ENCODE results near the gene AQP10. TPM values are rescaled to one million over a fixed set of nuclear protein-coding genes. Genes with fewer than 3 reads are reported as not detected.

The AQP10 gene
- total RNA-seq, 2 experiments from 2014 or later, result not detected

DNA sequence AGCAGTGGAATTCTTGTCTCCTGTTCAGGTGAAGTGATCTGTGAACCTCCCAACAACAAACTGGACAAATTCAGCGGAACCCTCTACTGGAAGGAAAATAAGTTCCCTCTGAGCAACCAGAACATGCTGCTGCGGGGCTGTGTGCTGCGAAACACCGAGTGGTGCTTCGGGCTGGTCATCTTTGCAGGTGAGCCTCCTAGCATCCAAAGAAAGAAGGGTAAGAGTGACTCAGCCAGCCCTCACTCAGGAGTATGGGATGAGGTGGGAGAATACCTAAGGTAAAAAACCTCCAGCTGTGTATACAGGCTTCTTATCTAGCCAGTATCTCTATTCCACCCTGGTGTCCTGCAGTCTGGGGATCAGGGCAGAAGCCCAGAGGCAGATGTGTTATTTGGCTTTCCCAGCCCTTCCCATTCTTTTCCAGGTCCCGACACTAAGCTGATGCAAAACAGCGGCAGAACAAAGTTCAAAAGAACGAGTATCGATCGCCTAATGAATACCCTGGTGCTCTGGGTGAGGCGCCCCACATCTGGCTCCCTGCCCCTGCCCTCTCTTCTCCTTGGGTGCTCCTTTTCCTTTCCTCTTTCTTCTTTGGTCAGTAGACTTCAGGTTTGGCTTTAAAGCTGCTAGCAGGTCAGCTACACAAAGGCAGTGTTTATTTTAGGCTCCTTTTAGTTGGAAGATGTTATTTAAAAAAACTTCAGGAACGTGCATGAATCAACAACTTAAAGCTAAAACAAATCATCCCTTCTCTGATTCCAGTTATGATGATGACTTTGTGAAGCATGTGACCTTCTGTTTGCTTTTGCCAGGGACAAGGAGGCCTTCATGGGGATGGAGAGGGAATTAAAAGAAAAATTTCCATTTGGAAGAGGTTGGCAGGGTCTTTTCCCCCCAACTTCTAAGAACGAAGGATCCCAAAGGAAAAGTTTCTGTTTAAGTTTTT is 13.5 kb downstream of the AQP10 start:
- Histone ChIP-seq H3K9me3 (ENCODE audit: low read length) (no peaks in the 10 kb centered on the region), H3K27ac (ENCODE audit: low read depth, low read length, poor library complexity, severe bottlenecking) (no peak overlapping the region), H2AFZ (ENCODE audit: low read length) (no peak overlapping the region), H3K4me2 (ENCODE audit: low read length) (no peak overlapping the region), H3K4me1 (ENCODE audit: insufficient read depth, low read length, poor library complexity, severe bottlenecking) (peaks cover 9% of the 10 kb centered on the region), H3K4me3 (ENCODE audit: low read depth, low read length, poor library complexity, severe bottlenecking) (no peak overlapping the region), H3K9me2 (ENCODE audit: insufficient read depth, low read length) (no peaks in the 10 kb centered on the region), H4K20me1 (ENCODE audit: insufficient read depth, low read length) (no peaks in the 10 kb centered on the region), H3K79me2 (ENCODE audit: insufficient read depth, low read depth, low read length) (no peaks in the 10 kb centered on the region), H3K36me3 (ENCODE audit: insufficient read depth, low read length) (peaks cover 25% of the 10 kb centered on the region; the same call in 1 of the 2 replicates)
- TF ChIP-seq, protein P1, sequence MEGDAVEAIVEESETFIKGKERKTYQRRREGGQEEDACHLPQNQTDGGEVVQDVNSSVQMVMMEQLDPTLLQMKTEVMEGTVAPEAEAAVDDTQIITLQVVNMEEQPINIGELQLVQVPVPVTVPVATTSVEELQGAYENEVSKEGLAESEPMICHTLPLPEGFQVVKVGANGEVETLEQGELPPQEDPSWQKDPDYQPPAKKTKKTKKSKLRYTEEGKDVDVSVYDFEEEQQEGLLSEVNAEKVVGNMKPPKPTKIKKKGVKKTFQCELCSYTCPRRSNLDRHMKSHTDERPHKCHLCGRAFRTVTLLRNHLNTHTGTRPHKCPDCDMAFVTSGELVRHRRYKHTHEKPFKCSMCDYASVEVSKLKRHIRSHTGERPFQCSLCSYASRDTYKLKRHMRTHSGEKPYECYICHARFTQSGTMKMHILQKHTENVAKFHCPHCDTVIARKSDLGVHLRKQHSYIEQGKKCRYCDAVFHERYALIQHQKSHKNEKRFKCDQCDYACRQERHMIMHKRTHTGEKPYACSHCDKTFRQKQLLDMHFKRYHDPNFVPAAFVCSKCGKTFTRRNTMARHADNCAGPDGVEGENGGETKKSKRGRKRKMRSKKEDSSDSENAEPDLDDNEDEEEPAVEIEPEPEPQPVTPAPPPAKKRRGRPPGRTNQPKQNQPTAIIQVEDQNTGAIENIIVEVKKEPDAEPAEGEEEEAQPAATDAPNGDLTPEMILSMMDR (conservative IDR thresholded peaks at IDR 0.05; ENCODE audit: low read length), result no peak
- TF ChIP-seq EZH2phosphoT487 (IDR thresholded peaks at IDR 0.05; ENCODE audit: borderline replicate concordance, low read depth, low read length), result no peak
- BruUV-seq (replicated peaks), result no TSS peak
- intact Hi-C loops (cut with micrococcal nuclease; ENCODE audit: unreplicated experiment), result loop anchor here (1.0 kb wide), 3 partner anchors 8 to 148 kb away; no protein-coding TSS in a partner anchor
- DNase-seq (ENCODE audit: low spot score), result no peak
- ChIA-PET POLR2A (interaction anchor here (0.7 to 1.2 kb wide), 4 partner anchors 40 to 263 kb away, joined by 3 read pairs; no protein-coding TSS in a partner anchor), CTCF (ENCODE audit: unreplicated experiment) (interaction anchor here (1.1 to 1.7 kb wide), 2 partner anchors 8 to 12 kb away, joined by 3 to 5 read pairs; no protein-coding TSS in a partner anchor)

DNA sequence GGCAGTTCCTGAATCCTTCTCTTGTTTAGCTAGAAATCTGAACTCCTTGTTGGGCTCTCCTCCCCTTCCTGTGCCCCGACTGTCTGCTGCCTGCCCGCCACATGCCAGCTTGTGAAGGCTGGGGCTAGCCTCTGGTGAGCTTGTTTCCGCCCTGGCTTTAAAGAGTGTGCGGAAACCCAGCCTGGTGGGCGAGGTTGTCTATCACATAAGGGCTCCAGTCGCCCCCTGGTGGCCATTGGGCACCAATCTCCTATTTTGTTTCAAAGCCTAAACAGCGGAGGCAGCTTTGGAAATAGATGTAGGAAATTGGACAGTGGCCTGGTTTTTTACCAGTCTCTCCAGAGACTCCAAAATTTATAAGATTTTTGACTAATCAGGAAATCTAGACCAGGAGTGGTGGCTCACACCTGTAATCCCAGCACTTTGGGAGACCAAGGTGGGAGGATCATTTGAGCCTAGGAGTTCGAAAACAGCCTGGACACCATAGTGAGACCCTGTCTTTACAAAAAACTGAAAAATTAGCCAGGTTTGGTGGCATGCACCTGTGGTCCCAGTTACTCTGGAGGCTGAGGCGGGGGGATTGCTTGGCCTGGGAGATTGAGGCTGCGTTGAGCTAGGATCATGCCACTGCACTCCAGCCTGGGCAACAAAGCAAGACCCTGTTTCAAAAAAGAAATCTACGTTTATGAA is 14.3 kb downstream of the AQP10 start:
- Histone ChIP-seq H3K79me2 (ENCODE audit: insufficient read depth, low read depth, low read length) (no peaks in the 10 kb centered on the region), H3K9me3 (ENCODE audit: low read length) (no peaks in the 10 kb centered on the region), H3K4me1 (ENCODE audit: insufficient read depth, low read length, poor library complexity, severe bottlenecking) (peaks cover 8% of the 10 kb centered on the region), H2AFZ (ENCODE audit: low read length) (no peak overlapping the region), H3K27ac (ENCODE audit: low read depth, low read length, poor library complexity, severe bottlenecking) (no peak overlapping the region), H3K9me2 (ENCODE audit: insufficient read depth, low read length) (no peaks in the 10 kb centered on the region), H3K36me3 (ENCODE audit: insufficient read depth, low read length) (peaks cover 25% of the 10 kb centered on the region; the same call in 1 of the 2 replicates), H3K4me2 (ENCODE audit: low read length) (no peak overlapping the region), H4K20me1 (ENCODE audit: insufficient read depth, low read length) (no peaks in the 10 kb centered on the region), H3K4me3 (ENCODE audit: low read depth, low read length, poor library complexity, severe bottlenecking) (no peak overlapping the region)
- TF ChIP-seq, protein P1 (conservative IDR thresholded peaks at IDR 0.05; ENCODE audit: low read length), result peak; percentile 95
- no peak for TF ChIP-seq EZH2phosphoT487 (IDR thresholded peaks at IDR 0.05; ENCODE audit: borderline replicate concordance, low read depth, low read length)
- DNase-seq (ENCODE audit: low spot score), result peak; percentile 89
- POLR2A ChIA-PET, result interaction anchor here (0.8 to 1.3 kb wide), 3 partner anchors 8 to 136 kb away, joined by 3 to 6 read pairs (median 3); no protein-coding TSS in a partner anchor
- BruUV-seq (replicated peaks), result no TSS peak
- intact Hi-C loops (cut with micrococcal nuclease; ENCODE audit: unreplicated experiment), result loop anchor here (1.0 kb wide), 3 partner anchors 9 to 149 kb away; no protein-coding TSS in a partner anchor
- CTCF ChIA-PET (ENCODE audit: unreplicated experiment), result interaction anchor here (0.6 to 1.7 kb wide), 2 partner anchors 9 to 33 kb away, joined by 5 read pairs; no protein-coding TSS in a partner anchor
